Psoas muscle (tissue), 8 donors: Measurements from ENCODE around the gene TACR2. TPM values are rescaled to one million over a fixed set of nuclear protein-coding genes. Genes with fewer than 3 reads are reported as not detected.

Experiments used
- ATAC-seq, 4 donors: fragments of 200-7000 bp; cut with Tn5 transposase; one replicate each; pipeline ENCODE4 v1.9.1; 2020; ENCODE audit warnings: moderate library complexity in 3 of 4, mild to moderate bottlenecking in 2 of 4
- DNase-seq, 2 donors: peaks; one replicate each; pipeline ENCODE4 v3.0.0-alpha.2; 2020
- H3K27ac ChIP-seq: fragments of 200-600 bp; one replicate; pipeline ENCODE4 v1.8.0; 2022
- H3K27me3 ChIP-seq, 3 donors: fragments of 200-600 bp in 1 of 3; one replicate each; pipeline versions ENCODE4 v1.6.1 to v1.8.0; 2013 to 2022; ENCODE audit warnings: low read length in 2 of 3, mild to moderate bottlenecking in 2 of 3, moderate library complexity in 1 of 3; ENCODE audit not compliant: insufficient read depth in 3 of 3
- H3K36me3 ChIP-seq, 2 donors: fragments of 200-600 bp in 1 of 2; one replicate each; pipeline versions ENCODE4 v1.6.1 to v1.8.0; 2013 to 2022; ENCODE audit warnings: low read depth in 1 of 2, mild to moderate bottlenecking in 1 of 2, moderate library complexity in 1 of 2; ENCODE audit not compliant: insufficient read depth in 1 of 2
- H3K4me1 ChIP-seq: fragments of 200-600 bp; one replicate; pipeline ENCODE4 v1.8.0; 2022
- H3K4me3 ChIP-seq: fragments of 200-600 bp; one replicate; pipeline ENCODE4 v1.8.0; 2022; ENCODE audit warnings: mild to moderate bottlenecking
- H3K9me3 ChIP-seq: fragments of 200-600 bp; one replicate; pipeline ENCODE4 v1.8.0; 2022
- WGBS, 3 donors: extraction: QIAGEN DNeasy Blood & Tissue Kit; methylation state at CpG; one replicate each; pipeline versions ENCODE4 v1.1.6 to v1.1.7; 2013; 5-methylcytosine and 5-hydroxymethylcytosine counted together
- intact Hi-C, 2 donors: fragments of 100-400 bp; cut with DNase I; formaldehyde crosslinking; loops; one replicate each; pipeline versions ENCODE4 v1.11.0 to v1.14.2; 2022
- polyA plus RNA-seq, 3 donors: library from polyadenylated mRNA; stranded (reverse); fragments of 200-250 nt; gene quantifications; one replicate each; pipeline ENCODE4 v1.2.3, GENCODE V29; 2013
- total RNA-seq, 4 donors: library from RNA; stranded (reverse); fragmentation: NEBNext Ultra II Directional in 2 of 4; extraction: Animal tissue kit (Norgen Biotek cat#: 25700) in 2 of 4; gene quantifications; one replicate each; pipeline versions ENCODE4 v1.2.1 to v1.2.4, GENCODE V29; 2021 to 2023
- TF ChIP-seq, protein P1 (sequence below): fragments of 200-600 bp; IDR thresholded peaks from one replicate; pipeline ENCODE4 v1.8.0; 2022; ENCODE audit warnings: antibody characterized with exemption
- donor health status: healthy with polysubstance abuse.
- donor health status: DM: no; HTN: no; CAD: no; lungs with moderate emphysema.
- donor health status: Bipolar disorder and iron deficiency.
- donor health status: healthy.
- donor health status: DM: yes; HTN: yes; CAD: no.
- donor health status: DM: no; HTN: no; CAD: no.
- donor health status: DM: no; HTN: no; CAD: no.
- donor health status: DM: yes; HTN: yes; CAD: no.

Gene TACR2
- total and polyA plus RNA-seq, 7 donors: 0.21 to 0.61 (median 0.25) TPM

DNA sequence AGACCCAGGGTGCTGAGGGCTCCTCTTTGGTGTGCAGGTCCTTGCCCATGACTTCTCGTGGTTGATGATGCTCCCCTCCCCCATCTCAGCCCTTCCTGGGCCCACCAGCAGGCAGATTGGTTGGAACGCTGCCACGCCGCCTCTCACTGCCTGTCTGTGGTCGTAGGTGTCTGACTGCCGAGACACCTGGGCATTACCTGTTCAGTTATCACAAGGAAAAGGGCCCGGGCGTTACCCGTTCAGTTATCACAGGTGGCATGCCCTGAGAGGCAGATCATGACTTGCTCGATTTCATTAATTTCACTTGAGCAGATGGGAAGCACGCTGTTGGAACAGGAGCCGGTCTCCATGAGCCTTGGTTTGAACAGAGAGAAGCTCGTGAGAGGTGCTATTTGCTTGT, 42.5 kb downstream of the TACR2 start:
- peaks cover 50% of the 10 kb centered on the region for H3K4me1 ChIP-seq

DNA sequence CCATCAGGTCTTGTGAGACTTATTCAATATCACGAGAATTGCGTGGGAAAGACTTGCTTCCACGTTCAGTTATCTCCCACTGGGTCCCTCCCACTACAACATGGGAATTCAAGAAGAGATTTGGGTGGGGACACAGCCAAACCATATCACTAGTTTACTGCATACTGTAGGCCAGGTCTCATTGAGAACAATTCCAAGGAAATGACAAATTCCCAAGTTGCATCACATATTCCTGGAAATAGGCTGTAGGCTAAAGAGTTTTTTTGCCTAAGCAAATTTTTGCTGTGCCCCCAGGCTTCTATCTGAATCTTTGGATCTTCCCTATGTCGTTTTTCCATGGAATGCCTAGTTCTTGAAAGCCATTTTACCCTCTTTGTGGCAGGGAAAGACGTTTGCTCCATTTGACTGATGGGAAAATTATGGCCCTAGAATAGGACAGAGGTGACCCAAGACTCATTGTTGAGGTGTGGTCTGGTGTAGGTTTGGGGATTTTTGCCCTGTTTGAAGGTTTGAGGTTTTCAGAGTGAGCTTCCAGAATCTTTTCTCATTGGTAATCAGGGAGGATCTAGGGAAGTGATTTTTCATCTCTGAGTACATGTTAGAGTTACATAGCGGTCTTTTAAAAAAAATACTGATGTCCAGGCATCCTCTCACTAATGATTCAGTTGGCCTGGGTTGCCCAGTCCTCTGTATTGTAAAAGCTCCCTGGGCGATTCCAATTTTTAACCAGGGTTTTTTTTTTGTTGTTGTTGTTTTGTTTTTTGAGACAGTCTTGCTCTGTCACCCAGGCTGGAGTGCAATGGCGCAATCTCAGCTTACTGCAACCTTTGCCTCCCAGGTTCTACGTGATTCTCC, 44.4 kb downstream of the TACR2 start:
- 78 to 88% (median 84%) methylated on average over 9 of the region's 9 CpGs for WGBS, 3 donors
- ATAC-seq: no peak
- DNase-seq: no peak
- Histone ChIP-seq H3K27me3 (no peaks in the 10 kb centered on the region), H3K4me3 (no peak overlapping the region), H3K9me3 (no peaks in the 10 kb centered on the region), H3K36me3 (peaks cover 11 to 67% of the 10 kb centered on the region in 2 donors), H3K4me1 (peaks cover 37% of the 10 kb centered on the region), H3K27ac (peak overlapping the region; percentile 78)
- intact Hi-C loops: loop anchor here in 1 of 2 donors (5.0 kb wide), 1 partner anchor 45 kb away; no protein-coding TSS in a partner anchor
- TF ChIP-seq, protein P1, sequence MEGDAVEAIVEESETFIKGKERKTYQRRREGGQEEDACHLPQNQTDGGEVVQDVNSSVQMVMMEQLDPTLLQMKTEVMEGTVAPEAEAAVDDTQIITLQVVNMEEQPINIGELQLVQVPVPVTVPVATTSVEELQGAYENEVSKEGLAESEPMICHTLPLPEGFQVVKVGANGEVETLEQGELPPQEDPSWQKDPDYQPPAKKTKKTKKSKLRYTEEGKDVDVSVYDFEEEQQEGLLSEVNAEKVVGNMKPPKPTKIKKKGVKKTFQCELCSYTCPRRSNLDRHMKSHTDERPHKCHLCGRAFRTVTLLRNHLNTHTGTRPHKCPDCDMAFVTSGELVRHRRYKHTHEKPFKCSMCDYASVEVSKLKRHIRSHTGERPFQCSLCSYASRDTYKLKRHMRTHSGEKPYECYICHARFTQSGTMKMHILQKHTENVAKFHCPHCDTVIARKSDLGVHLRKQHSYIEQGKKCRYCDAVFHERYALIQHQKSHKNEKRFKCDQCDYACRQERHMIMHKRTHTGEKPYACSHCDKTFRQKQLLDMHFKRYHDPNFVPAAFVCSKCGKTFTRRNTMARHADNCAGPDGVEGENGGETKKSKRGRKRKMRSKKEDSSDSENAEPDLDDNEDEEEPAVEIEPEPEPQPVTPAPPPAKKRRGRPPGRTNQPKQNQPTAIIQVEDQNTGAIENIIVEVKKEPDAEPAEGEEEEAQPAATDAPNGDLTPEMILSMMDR: no peak

More for the DNA sequence above, 42.5 kb downstream of the TACR2 start:
- Histone ChIP-seq H3K36me3 (peaks cover 6 to 69% of the 10 kb centered on the region in 2 donors), H3K27ac (peak overlapping the region; percentile 78), H3K27me3 (no peaks in the 10 kb centered on the region), H3K9me3 (no peaks in the 10 kb centered on the region), H3K4me3 (no peak overlapping the region)
- intact Hi-C loops: loop anchor here in 1 of 2 donors (5.0 kb wide), 1 partner anchor 47 kb away; no protein-coding TSS in a partner anchor
- TF ChIP-seq, protein P1: no peak
- no peak for ATAC-seq
- WGBS, 3 donors: 95 to 96% (median 95%) methylated on average over 13 of the region's 13 CpGs
- DNase-seq: peak in 1 of 2 donors; percentile 60

DNA sequence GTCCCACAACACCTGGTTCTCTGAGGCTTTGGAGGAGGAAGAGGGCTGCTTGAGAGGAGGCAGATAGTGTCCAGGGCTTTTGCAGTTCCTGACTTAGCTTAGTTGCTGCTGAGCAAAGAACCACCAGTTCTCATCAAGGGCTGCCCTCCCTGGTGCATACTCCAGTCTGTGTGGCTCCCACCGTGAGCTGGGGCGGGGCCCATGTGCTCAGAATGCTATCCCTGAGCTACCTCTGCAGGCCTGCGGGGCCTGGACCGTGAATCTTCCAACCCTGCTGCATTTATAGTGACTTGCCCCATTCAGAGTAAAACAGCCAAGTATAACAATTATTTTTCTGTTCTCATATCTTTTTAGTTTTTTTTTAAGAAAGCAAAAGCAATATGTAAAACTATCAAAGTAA, 49.2 kb downstream of the TACR2 start:
- H3K36me3 ChIP-seq: peaks cover 18 to 67% of the 10 kb centered on the region in 2 donors
- intact Hi-C loops: no loop called here
- WGBS, 3 donors: 73 to 83% (median 77%) methylated on average over 4 of the region's 4 CpGs
- H3K27ac ChIP-seq: peak overlapping the region; percentile 17
- H3K27me3 ChIP-seq: no peaks in the 10 kb centered on the region
- no peaks in the 10 kb centered on the region for H3K9me3 ChIP-seq
- TF ChIP-seq, protein P1: no peak
- no peak overlapping the region for H3K4me3 ChIP-seq
- DNase-seq (no peak), ATAC-seq (no peak)
- peaks cover 26% of the 10 kb centered on the region for H3K4me1 ChIP-seq

DNA sequence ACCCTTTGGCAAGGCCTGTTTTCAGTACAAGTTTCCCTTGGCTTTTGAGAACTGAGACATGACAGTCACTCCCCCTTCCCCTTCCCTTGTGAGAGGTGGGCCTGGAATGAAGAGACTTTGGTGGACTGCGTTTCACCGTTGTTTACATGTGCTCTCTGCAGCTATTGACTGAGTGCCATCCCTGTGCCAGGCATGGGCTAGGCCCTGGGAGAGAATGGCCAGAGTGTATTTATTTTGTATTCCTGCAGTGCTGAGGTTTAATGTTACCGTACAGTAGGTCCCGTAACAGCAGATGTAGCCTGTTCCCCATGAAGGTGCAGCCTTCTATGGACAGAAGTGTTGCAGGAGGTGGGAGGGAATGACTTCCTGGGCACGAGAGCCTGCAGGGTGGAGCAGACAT, 50.0 kb downstream of the TACR2 start:
- no peak for DNase-seq
- TF ChIP-seq, protein P1: no peak
- no peak for ATAC-seq
- Histone ChIP-seq H3K36me3 (peaks cover 18 to 64% of the 10 kb centered on the region in 2 donors), H3K4me1 (peaks cover 33% of the 10 kb centered on the region), H3K27ac (peak overlapping the region; percentile 48), H3K9me3 (no peaks in the 10 kb centered on the region), H3K27me3 (no peaks in the 10 kb centered on the region), H3K4me3 (no peak overlapping the region)
- intact Hi-C loops: no loop called here
- WGBS, 3 donors: 58 to 96% (median 64%) methylated on average over 5 of the region's 5 CpGs
